HEK293 (cell line): ENCODE data around the gene PACSIN2.
A peak's percentile ranks its signal among the peaks of the same experiment; 100 is the strongest.
"Not testable (repeated sequence)": the region's sequence is repeated elsewhere in the genome, so short reads cannot be mapped to it uniquely, and the experiment has no call there.

Source experiments
- CTCF ChIA-PET: fragments of 350-600 bp; formaldehyde crosslinking; extraction: SDS; loops from one replicate; lab custom pipeline; 2021; ENCODE audit warnings: antibody characterized with exemption; lab: Yijun Ruan, JAX
- POLR2A ChIA-PET: fragments of 300-600 bp; formaldehyde crosslinking; extraction: SDS; loops from one replicate; lab custom pipeline; 2020; ENCODE audit warnings: antibody characterized with exemption, inconsistent platforms; lab: Yijun Ruan, JAX
- H3K27ac ChIP-seq: fragments of 200-500 bp; sonication (Bioruptor generic); 2 replicates; pipeline ENCODE4 v1.5.1; 2014; ENCODE audit warnings: low read depth, low read length, control low read depth, inconsistent platforms; ENCODE audit errors: extremely low read depth
- H3K36me3 ChIP-seq, 2 experiments: fragments of 200-500 bp in 1 of 2; sonication (Bioruptor generic) in 1 of 2; 1 replicate in 1 of 2; 2 replicates in 1 of 2; pipeline ENCODE4 v1.5.1; 2014 to 2017; ENCODE audit warnings: inconsistent platforms in 2 of 2, low read length in 2 of 2; ENCODE audit not compliant: control insufficient read depth in 2 of 2, insufficient read depth in 1 of 2
- H3K4me1 ChIP-seq: fragments of 200-500 bp; sonication (Bioruptor generic); 2 replicates; pipeline ENCODE4 v1.5.1; 2014; ENCODE audit warnings: mild to moderate bottlenecking, low read length, inconsistent platforms; ENCODE audit not compliant: control insufficient read depth, insufficient read depth
- H3K4me3 ChIP-seq: 2 replicates; pipeline ENCODE4 v1.5.1; 2011; ENCODE audit warnings: low read depth, mild to moderate bottlenecking, control low read depth, low read length, moderate library complexity
- H3K9me3 ChIP-seq: fragments of 200-500 bp; sonication (Bioruptor generic); 2 replicates; pipeline ENCODE4 v1.5.1; 2014; ENCODE audit warnings: low read depth, low read length, inconsistent platforms; ENCODE audit not compliant: control insufficient read depth, insufficient read depth
- BCL6B ChIP-seq: fragments of 450-650 bp; formaldehyde crosslinking; IDR thresholded peaks from 2 replicates; pipeline ENCODE4 v1.5.1; 2017; ENCODE audit warnings: missing biosample characterization, missing genetic modification characterization
- CTCF ChIP-seq: fragments of 450-650 bp; formaldehyde crosslinking; IDR thresholded peaks from 2 replicates; pipeline ENCODE4 v1.5.1; 2016; ENCODE audit warnings: missing biosample characterization, missing genetic modification characterization
- KLF10 ChIP-seq: fragments of 450-650 bp; IDR thresholded peaks from 2 replicates; pipeline ENCODE4 v1.5.1; 2018; ENCODE audit warnings: missing biosample characterization, mild to moderate bottlenecking, missing genetic modification characterization
- OVOL3 ChIP-seq: fragments of 450-650 bp; formaldehyde crosslinking; IDR thresholded peaks from 2 replicates; pipeline ENCODE4 v1.5.1; 2016; ENCODE audit warnings: missing biosample characterization, missing genetic modification characterization
- REPIN1 ChIP-seq: fragments of 450-650 bp; formaldehyde crosslinking; IDR thresholded peaks from 2 replicates; pipeline ENCODE4 v1.5.1; 2017; ENCODE audit warnings: missing biosample characterization, missing genetic modification characterization, low read depth
- ZBTB20 ChIP-seq: fragments of 450-650 bp; formaldehyde crosslinking; IDR thresholded peaks from 2 replicates; pipeline ENCODE4 v1.5.1; 2016; ENCODE audit warnings: missing biosample characterization, missing genetic modification characterization
- ZBTB26 ChIP-seq: fragments of 450-650 bp; formaldehyde crosslinking; optimal IDR thresholded peaks from 2 replicates; pipeline ENCODE3; 2016; ENCODE audit warnings: missing biosample characterization, mild to moderate bottlenecking, missing genetic modification characterization
- ZBTB7A ChIP-seq: fragments of 450-650 bp; formaldehyde crosslinking; IDR thresholded peaks from 2 replicates; pipeline ENCODE4 v1.5.1; 2016; ENCODE audit warnings: low read depth, missing biosample characterization, missing genetic modification characterization
- ZNF114 ChIP-seq: fragments of 450-650 bp; formaldehyde crosslinking; IDR thresholded peaks from 2 replicates; pipeline ENCODE4 v1.5.0; 2017; ENCODE audit warnings: missing biosample characterization, missing genetic modification characterization
- ZNF202 ChIP-seq: fragments of 450-650 bp; formaldehyde crosslinking; IDR thresholded peaks from 2 replicates; pipeline ENCODE4 v1.5.1; 2016; ENCODE audit warnings: missing biosample characterization, missing genetic modification characterization, borderline replicate concordance
- ZNF350 ChIP-seq: fragments of 450-650 bp; formaldehyde crosslinking; IDR thresholded peaks from 2 replicates; pipeline ENCODE4 v1.5.0; 2017; ENCODE audit warnings: missing biosample characterization, mild to moderate bottlenecking, missing genetic modification characterization
- ZNF366 ChIP-seq: fragments of 450-650 bp; formaldehyde crosslinking; conservative IDR thresholded peaks from 2 replicates; pipeline ENCODE4 v1.5.1; 2016; ENCODE audit warnings: missing biosample characterization, missing genetic modification characterization
- ZNF416 ChIP-seq: fragments of 450-650 bp; formaldehyde crosslinking; IDR thresholded peaks from 2 replicates; pipeline ENCODE4 v1.5.1; 2016; ENCODE audit warnings: missing biosample characterization, missing genetic modification characterization
- ZNF449 ChIP-seq: fragments of 450-650 bp; formaldehyde crosslinking; IDR thresholded peaks from 2 replicates; pipeline ENCODE4 v1.5.1; 2017; ENCODE audit warnings: missing biosample characterization, mild to moderate bottlenecking, missing genetic modification characterization, moderate library complexity
- ZNF560 ChIP-seq: fragments of 450-650 bp; formaldehyde crosslinking; IDR thresholded peaks from 2 replicates; pipeline ENCODE4 v1.5.1; 2017; ENCODE audit warnings: missing biosample characterization, missing genetic modification characterization, borderline replicate concordance
- ZNF561 ChIP-seq: fragments of 450-650 bp; IDR thresholded peaks from 2 replicates; pipeline ENCODE4 v1.5.1; 2018; ENCODE audit warnings: missing biosample characterization, missing genetic modification characterization, borderline replicate concordance
- ZNF596 ChIP-seq: fragments of 450-650 bp; IDR thresholded peaks from 2 replicates; pipeline ENCODE4 v1.5.0; 2018; ENCODE audit warnings: missing biosample characterization, mild to moderate bottlenecking, missing genetic modification characterization, moderate library complexity
- ZNF600 ChIP-seq: fragments of 450-650 bp; formaldehyde crosslinking; IDR thresholded peaks from 2 replicates; pipeline ENCODE4 v1.5.1; 2016; ENCODE audit warnings: missing biosample characterization, missing genetic modification characterization
- ZNF645 ChIP-seq: fragments of 450-650 bp; formaldehyde crosslinking; IDR thresholded peaks from 2 replicates; pipeline ENCODE4; 2016; ENCODE audit warnings: missing biosample characterization, missing genetic modification characterization
- ZNF660 ChIP-seq: fragments of 450-650 bp; IDR thresholded peaks from 2 replicates; pipeline ENCODE4 v1.5.1; 2018; ENCODE audit warnings: missing biosample characterization, mild to moderate bottlenecking, missing genetic modification characterization
- ZNF777 ChIP-seq: fragments of 450-650 bp; formaldehyde crosslinking; IDR thresholded peaks from 2 replicates; pipeline ENCODE4 v1.5.1; 2017; ENCODE audit warnings: missing biosample characterization, missing genetic modification characterization, borderline replicate concordance
- ZSCAN30 ChIP-seq: fragments of 450-650 bp; IDR thresholded peaks from 2 replicates; pipeline ENCODE4 v1.5.1; 2018; ENCODE audit warnings: missing biosample characterization, mild to moderate bottlenecking, missing genetic modification characterization, moderate library complexity
- ZXDB ChIP-seq: fragments of 450-650 bp; formaldehyde crosslinking; IDR thresholded peaks from 2 replicates; pipeline ENCODE4 v1.5.1; 2016; ENCODE audit warnings: missing biosample characterization, missing genetic modification characterization

PACSIN2 gene

GRCh38 chr22:43017525-43018460 lies 2.8 kb upstream of the PACSIN2 start:
- Histone ChIP-seq H3K36me3 (no peaks in the 10 kb centered on the region), H3K4me3 (no peak overlapping the region), H3K4me1 (peaks cover 8% of the 10 kb centered on the region), H3K27ac (no peak overlapping the region), H3K9me3 (no peaks in the 10 kb centered on the region)
- TF ChIP-seq ZNF561 (tag by site-specific recombination) = no peak
- TF ChIP-seq ZNF777 (tag by site-specific recombination) = no peak
- TF ChIP-seq KLF10 (tag by site-specific recombination) = no peak
- no peak for TF ChIP-seq CTCF (tag by site-specific recombination)
- TF ChIP-seq ZNF596 (tag by site-specific recombination) = no peak
- no peak for TF ChIP-seq REPIN1 (tag by site-specific recombination)
- no peak for TF ChIP-seq ZNF645 (tag by site-specific recombination)
- no peak for TF ChIP-seq BCL6B
- TF ChIP-seq ZBTB20 (tag by site-specific recombination) = no peak
- CTCF ChIA-PET = interaction anchor here (0.6 to 1.4 kb wide), 2 partner anchors 16 to 28 kb away, joined by 3 to 7 read pairs; no protein-coding TSS in a partner anchor
- POLR2A ChIA-PET = interaction anchor here (1.1 kb wide), 1 partner anchor 53 kb away, joined by 3 read pairs; no protein-coding TSS in a partner anchor

- not testable (repeated sequence) for H3K36me3 ChIP-seq, H3K27ac ChIP-seq, H3K4me3 ChIP-seq, H3K9me3 ChIP-seq, H3K4me1 ChIP-seq
- CTCF ChIA-PET = interaction anchor here (0.7 kb wide), 2 partner anchors 148 to 571 kb away, joined by 3 to 4 read pairs; no protein-coding TSS in a partner anchor
- POLR2A ChIA-PET = interaction anchor here (0.9 to 4.7 kb wide), 7 partner anchors 11 to 163 kb away, joined by 3 to 67 read pairs (median 6); no protein-coding TSS in a partner anchor
These were observed 1.2 kb upstream of the PACSIN2 start for GRCh38 chr22:43016150-43016549.

GRCh38 chr22:43015677-43016042 lies 711 bp upstream of the PACSIN2 start:
- Histone ChIP-seq H3K36me3 (no peaks in the 10 kb centered on the region), H3K27ac (no peak overlapping the region), H3K4me1 (peaks cover 8% of the 10 kb centered on the region), H3K9me3 (no peaks in the 10 kb centered on the region), H3K4me3 (peak overlapping the region; percentile 54)
- POLR2A ChIA-PET = interaction anchor here (0.9 to 4.7 kb wide), 22 partner anchors 8 to 162 kb away, joined by 3 to 67 read pairs (median 6); no protein-coding TSS in a partner anchor
- CTCF ChIA-PET = interaction anchor here (0.7 to 1.6 kb wide), 5 partner anchors 11 to 571 kb away, joined by 3 to 6 read pairs (median 4); no protein-coding TSS in a partner anchor
- TF ChIP-seq ZNF660 (tag by site-specific recombination) (no peak), ZNF560 (tag by site-specific recombination) (no peak), ZNF449 (tag by site-specific recombination) (0 out of 2 replicates have a peak, but pooled peaks have one; percentile 13), ZBTB7A (0 out of 2 replicates have a peak, but pooled peaks have one; percentile 3), ZNF350 (tag by site-specific recombination) (no peak), ZNF202 (tag by site-specific recombination) (no peak), ZNF114 (no peak), ZBTB26 (no peak), ZNF416 (tag by site-specific recombination) (no peak), ZSCAN30 (tag by site-specific recombination) (0 out of 2 replicates have a peak, but pooled peaks have one; percentile 2), ZNF600 (tag by site-specific recombination) (0 out of 2 replicates have a peak, but pooled peaks have one; percentile 36), ZNF366 (0 out of 2 replicates have a peak, but pooled peaks have one; percentile 1), ZXDB (no peak), OVOL3 (tag by site-specific recombination) (no peak)
